D721Med (cell line): ENCODE data around the gene SLC17A7.

Source experiments
- DNase-seq: peaks from one replicate; pipeline ENCODE4 v3.0.0; 2011; ENCODE audit warnings: low spot score; ENCODE audit not compliant: insufficient read length
- FAIRE-seq: peaks from 2 replicates; lab custom pipeline; 2011; peaks lifted over from hg19 to GRCh38; lab: Jason Lieb, UNC
- TF ChIP-seq, protein P1 (sequence below): IDR thresholded peaks from 2 replicates; pipeline ENCODE4 v1.5.1; 2012; ENCODE audit warnings: mild to moderate bottlenecking, control low read depth; ENCODE audit not compliant: insufficient read depth; ENCODE audit errors: missing control alignments

SLC17A7 gene

DNA sequence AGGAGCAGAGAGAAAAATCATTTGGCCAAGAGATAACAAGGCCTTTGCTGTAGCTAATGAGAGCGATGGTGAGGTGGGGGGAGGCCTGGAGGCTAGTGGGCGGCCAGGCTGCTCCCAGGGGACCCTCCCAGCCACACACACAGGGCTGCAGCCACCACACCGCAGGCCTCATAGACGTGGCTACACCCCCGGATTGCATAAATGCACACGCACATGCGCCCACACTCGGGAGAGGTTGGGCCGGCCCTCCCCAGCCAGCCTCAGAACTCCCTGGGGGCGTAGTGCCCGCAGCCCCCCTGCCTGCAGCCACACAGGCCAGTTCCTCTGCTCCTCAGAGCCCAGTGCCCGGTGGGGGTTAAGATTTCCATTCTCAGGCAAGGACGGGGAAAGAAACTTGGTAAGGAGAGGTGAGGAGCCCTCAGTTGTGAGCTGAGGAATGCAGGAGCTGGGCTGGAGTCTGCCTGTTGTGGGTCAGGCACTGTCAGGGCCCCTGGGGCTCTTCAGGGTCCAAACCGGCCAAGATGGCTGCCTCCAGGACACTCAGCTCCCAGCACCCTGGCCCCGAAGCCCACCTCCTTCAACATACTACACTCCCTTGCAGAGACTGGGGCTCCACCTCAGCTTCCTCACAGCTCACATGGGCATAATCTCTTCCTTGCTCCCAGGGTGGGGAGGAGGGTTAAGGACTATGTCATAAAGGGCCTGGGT lies 26.1 kb downstream of the SLC17A7 start:
- TF ChIP-seq, protein P1, sequence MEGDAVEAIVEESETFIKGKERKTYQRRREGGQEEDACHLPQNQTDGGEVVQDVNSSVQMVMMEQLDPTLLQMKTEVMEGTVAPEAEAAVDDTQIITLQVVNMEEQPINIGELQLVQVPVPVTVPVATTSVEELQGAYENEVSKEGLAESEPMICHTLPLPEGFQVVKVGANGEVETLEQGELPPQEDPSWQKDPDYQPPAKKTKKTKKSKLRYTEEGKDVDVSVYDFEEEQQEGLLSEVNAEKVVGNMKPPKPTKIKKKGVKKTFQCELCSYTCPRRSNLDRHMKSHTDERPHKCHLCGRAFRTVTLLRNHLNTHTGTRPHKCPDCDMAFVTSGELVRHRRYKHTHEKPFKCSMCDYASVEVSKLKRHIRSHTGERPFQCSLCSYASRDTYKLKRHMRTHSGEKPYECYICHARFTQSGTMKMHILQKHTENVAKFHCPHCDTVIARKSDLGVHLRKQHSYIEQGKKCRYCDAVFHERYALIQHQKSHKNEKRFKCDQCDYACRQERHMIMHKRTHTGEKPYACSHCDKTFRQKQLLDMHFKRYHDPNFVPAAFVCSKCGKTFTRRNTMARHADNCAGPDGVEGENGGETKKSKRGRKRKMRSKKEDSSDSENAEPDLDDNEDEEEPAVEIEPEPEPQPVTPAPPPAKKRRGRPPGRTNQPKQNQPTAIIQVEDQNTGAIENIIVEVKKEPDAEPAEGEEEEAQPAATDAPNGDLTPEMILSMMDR, result no peak
- DNase-seq (no peak), FAIRE-seq (no peak)

DNA sequence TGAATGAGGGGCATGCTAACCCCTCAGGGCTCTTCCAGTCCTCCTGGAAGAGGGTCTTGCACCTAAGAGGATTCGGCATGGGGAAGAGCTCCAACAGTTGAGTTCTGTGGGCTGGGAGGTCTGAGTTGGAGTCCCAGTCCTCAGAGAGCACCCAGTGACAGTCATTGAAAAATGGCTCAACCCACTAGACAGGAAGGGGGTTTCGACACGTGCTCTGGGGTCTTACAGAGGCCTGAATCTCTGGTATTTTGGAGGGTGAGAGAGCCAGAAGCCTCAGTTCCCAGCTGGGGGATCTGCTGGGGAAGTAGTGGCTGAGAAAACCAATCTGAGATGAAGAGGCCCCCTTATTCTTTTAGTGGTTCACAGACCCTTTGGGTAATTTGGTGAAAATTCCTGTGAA lies 27.1 kb downstream of the SLC17A7 start:
- DNase-seq (no peak), FAIRE-seq (no peak)
- TF ChIP-seq, protein P1, result no peak

DNA sequence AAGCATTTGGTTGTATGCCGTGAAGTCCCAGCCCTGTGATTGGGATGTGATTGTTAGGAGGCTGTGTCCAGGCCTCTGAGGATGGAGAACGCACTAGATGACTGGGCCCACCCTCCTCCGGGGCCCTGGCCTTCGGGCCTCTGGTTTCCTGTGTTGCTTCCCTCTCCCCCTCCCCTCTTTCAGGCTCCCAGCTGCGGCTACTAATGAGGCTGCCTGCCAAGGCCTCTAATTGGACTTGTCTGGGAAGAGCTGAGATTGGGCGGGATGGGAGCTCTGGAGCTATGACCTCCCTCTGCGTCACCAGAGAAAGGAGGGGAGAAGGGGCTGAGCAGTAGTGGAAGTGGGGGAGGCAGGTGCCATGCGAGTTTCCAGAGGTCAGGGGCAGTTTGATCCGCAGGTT lies 28.0 kb downstream of the SLC17A7 start:
- TF ChIP-seq, protein P1, result no peak
- FAIRE-seq, result no peak
- DNase-seq, result no peak

DNA sequence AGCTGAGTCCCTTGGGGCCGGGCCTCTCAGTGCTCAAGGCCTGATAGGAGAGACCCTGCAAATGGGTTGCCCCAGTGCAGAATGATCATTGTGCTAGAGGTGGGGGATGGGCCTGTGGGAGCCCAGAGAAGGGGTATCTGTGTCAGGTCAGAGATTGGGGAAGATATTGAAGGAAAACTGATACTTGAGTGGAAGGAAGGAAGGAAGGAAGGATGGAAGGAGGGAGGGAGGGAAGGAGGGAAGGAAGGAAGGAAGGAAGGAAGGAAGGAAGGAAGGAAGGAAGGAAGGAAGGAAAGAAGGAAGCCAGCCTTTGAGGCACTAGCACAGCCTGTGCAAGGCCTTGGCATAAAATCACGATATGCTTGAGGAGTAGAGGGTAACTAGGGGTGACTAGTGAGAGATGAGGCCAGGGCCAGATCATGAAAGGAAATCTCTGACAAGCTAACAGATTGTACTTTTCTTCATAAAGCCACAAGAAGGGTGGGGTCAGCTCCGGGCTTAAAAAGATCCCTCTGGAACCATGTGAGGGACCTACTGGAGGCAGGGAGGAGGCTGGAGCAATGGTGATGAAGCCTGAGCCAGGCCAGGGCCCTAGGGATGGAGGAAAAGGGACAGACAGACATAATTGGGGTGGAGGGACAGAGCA lies 29.5 kb downstream of the SLC17A7 start:
- DNase-seq, result no peak
- TF ChIP-seq, protein P1, result no peak
- no peak for FAIRE-seq

DNA sequence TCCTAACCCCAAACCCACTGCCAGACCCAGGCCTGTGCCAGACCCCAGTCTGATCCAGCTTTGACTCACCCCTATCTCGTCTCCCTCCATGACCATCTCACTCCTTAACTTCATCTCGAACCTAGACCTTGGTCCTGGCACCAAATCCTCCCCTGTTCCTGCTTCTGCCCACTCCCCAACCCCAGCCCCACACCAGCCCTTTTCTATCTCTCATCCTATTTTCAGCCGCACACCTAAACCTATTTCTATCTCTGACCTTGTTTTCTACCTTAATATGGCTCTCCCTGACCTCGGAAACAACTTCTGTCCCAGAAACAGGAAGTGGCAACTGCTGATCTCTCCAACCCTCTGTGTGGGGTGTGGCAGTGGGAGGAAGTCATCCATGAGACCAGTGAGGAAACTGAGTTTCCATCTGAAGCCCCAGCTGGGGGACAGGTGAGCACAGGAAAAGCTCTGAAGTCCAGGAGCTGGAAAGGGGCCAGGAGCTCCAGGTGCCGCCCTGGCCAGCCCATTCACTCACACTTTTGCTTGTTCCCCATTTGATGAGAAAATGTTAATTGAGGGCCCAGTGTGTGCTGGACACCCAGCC lies 31.8 kb downstream of the SLC17A7 start:
- no peak for FAIRE-seq
- no peak for DNase-seq
- TF ChIP-seq, protein P1, result no peak

DNA sequence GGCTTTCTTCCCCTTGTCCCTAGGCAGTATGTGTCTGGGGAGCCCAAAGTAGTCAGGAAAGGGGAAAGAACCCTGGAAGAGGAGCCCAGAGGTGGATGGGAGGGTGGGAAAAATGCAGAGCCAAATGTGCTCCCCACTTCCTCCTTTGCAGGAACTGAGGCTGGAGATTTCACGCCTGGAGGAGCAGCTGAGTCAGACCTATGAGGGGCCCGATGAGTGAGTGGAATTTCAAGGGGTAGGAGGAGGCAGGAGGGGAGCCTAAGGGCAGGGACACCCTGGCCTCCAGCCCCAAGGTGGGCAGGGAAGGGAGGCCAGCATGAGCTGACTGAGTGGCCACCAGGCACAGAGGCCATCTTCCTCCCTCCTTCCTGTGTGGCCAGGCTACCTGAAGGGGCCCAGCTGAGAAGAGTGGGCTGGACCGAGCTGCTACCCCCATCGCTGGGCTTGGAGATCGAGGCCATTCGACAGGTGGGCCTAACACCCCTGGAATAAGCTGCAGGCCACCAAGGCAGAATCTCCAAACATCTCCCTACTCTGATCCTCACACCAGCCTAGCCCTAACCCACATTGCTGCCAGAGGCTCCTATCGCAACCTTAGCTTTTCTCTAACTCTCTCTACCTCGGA lies 32.4 kb downstream of the SLC17A7 start:
- FAIRE-seq (no peak), DNase-seq (no peak)
- TF ChIP-seq, protein P1, result no peak
